Lower lobe of right lung (tissue), 2 donors: Measurements from ENCODE around the gene ETFBKMT. TPM values are rescaled to one million over a fixed set of nuclear protein-coding genes. Genes with fewer than 3 reads are reported as not detected.
"Not testable (repeated sequence)": the region's sequence is repeated elsewhere in the genome, so short reads cannot be mapped to it uniquely, and the experiment has no call there.

ENCODE experiments used
- ATAC-seq, 2 donors: fragments of 200-7000 bp; cut with Tn5 transposase; one replicate each; pipeline ENCODE4 v1.9.1; 2020 to 2022; ENCODE audit warnings: mild to moderate bottlenecking in 2 of 2, moderate library complexity in 2 of 2
- DNase-seq: peaks from one replicate; pipeline ENCODE4 v3.0.0-alpha.2; 2020
- H3K27ac ChIP-seq: fragments of 200-600 bp; one replicate; pipeline ENCODE4 v1.8.0; 2022
- H3K27me3 ChIP-seq: fragments of 200-600 bp; one replicate; pipeline ENCODE4 v1.8.0; 2022; ENCODE audit warnings: low read depth
- H3K36me3 ChIP-seq: fragments of 200-600 bp; one replicate; pipeline ENCODE4 v1.8.0; 2022; ENCODE audit warnings: mild to moderate bottlenecking
- H3K4me1 ChIP-seq: fragments of 200-600 bp; one replicate; pipeline ENCODE4 v1.8.0; 2022
- H3K4me3 ChIP-seq: fragments of 200-600 bp; one replicate; pipeline ENCODE4 v1.8.0; 2022; ENCODE audit warnings: mild to moderate bottlenecking
- H3K9me3 ChIP-seq: fragments of 200-600 bp; one replicate; pipeline ENCODE4 v1.8.0; 2022
- CTCF ChIP-seq: fragments of 200-600 bp; IDR thresholded peaks from one replicate; pipeline ENCODE4 v1.8.0; 2022; ENCODE audit warnings: antibody characterized with exemption, mild to moderate bottlenecking
- intact Hi-C: fragments of 100-400 bp; cut with DNase I; formaldehyde crosslinking; loops from one replicate; pipeline ENCODE4 v1.11.0; 2022
- total RNA-seq: library from RNA; stranded (reverse); fragmentation: NEBNext Ultra II Directional; extraction: Animal tissue kit (Norgen Biotek cat#: 25700); gene quantifications from one replicate; pipeline ENCODE4 v1.2.1, GENCODE V29; 2021
- donor health status: DM: no; HTN: yes; CAD: no; lungs with severe emphysema.

Gene ETFBKMT
- total RNA-seq, 1 donor from 2014 or later = 4.0 TPM

GRCh38 chr12:31715283-31715825 lies 55.9 kb downstream of the ETFBKMT start:
- H3K4me3 ChIP-seq = no peak overlapping the region
- H3K9me3 ChIP-seq = no peaks in the 10 kb centered on the region
- peak overlapping the region; percentile 78 for H3K27ac ChIP-seq
- ATAC-seq (peak; percentile 86 to 95), DNase-seq (no peak)
- no peak for TF ChIP-seq CTCF
- H3K27me3 ChIP-seq = no peaks in the 10 kb centered on the region
- intact Hi-C loops = no loop called here
- H3K4me1 ChIP-seq = peaks cover 15% of the 10 kb centered on the region
- no peaks in the 10 kb centered on the region for H3K36me3 ChIP-seq

- H3K36me3 ChIP-seq, intact Hi-C loops: not testable (repeated sequence)
Measured at GRCh38 chr12:31716998-31717397, 57.5 kb downstream of the ETFBKMT start.

GRCh38 chr12:31718542-31719198 lies 59.2 kb downstream of the ETFBKMT start:
- DNase-seq, H3K4me3 ChIP-seq, H3K27me3 ChIP-seq, H3K36me3 ChIP-seq, ATAC-seq, H3K9me3 ChIP-seq, H3K27ac ChIP-seq, intact Hi-C loops: not testable (repeated sequence)
- peaks cover 15% of the 10 kb centered on the region for H3K4me1 ChIP-seq

More at GRCh38 chr12:31716998-31717397, 57.5 kb downstream of the ETFBKMT start:
- DNase-seq, H3K4me3 ChIP-seq, H3K27ac ChIP-seq, H3K27me3 ChIP-seq, ATAC-seq, H3K9me3 ChIP-seq: not testable (repeated sequence)
- H3K4me1 ChIP-seq = peaks cover 15% of the 10 kb centered on the region

- no peak for ATAC-seq
Measured at GRCh38 chr12:31722580-31722979, 63.1 kb downstream of the ETFBKMT start.

More at GRCh38 chr12:31722580-31722979, 63.1 kb downstream of the ETFBKMT start:
- H3K27me3 ChIP-seq = no peaks in the 10 kb centered on the region
- intact Hi-C loops = no loop called here
- H3K9me3 ChIP-seq = no peaks in the 10 kb centered on the region
- H3K4me1 ChIP-seq = peaks cover 1% of the 10 kb centered on the region
- H3K4me3 ChIP-seq = no peak overlapping the region
- H3K36me3 ChIP-seq = no peaks in the 10 kb centered on the region
- no peak overlapping the region for H3K27ac ChIP-seq
- DNase-seq = no peak
- no peak for TF ChIP-seq CTCF

Other genes starting within 250 kb of the ETFBKMT start
- gene DENND5B, start 68.6 kb upstream of the ETFBKMT start, total RNA-seq = 6.0 TPM
- 7.7 TPM for gene AMN1, start 69.3 kb downstream of the ETFBKMT start, total RNA-seq